Left lung (tissue), 10 donors: Measurements from ENCODE around the gene CDH13. TPM values are rescaled to one million over a fixed set of nuclear protein-coding genes. Genes with fewer than 3 reads are reported as not detected.

Experiments
- ATAC-seq: fragments of 200-7000 bp; cut with Tn5 transposase; one replicate; pipeline ENCODE4 v1.9.1; 2020; ENCODE audit warnings: moderate library complexity
- DNase-seq, 4 donors: peaks; one replicate each; pipeline ENCODE4 v3.0.0-alpha.2; 2013 to 2020
- H3K27ac ChIP-seq, 2 donors: fragments of 200-600 bp; sonication (generic) in 1 of 2; one replicate each; pipeline versions ENCODE4 v1.5.0 to v1.8.0; 2020 to 2021
- H3K27me3 ChIP-seq, 2 donors: fragments of 200-600 bp; sonication (generic) in 1 of 2; one replicate each; pipeline versions ENCODE4 v1.5.0 to v1.8.0; 2020 to 2021
- H3K36me3 ChIP-seq, 2 donors: fragments of 200-600 bp; sonication (generic) in 1 of 2; one replicate each; pipeline versions ENCODE4 v1.5.0 to v1.8.0; 2020 to 2021
- H3K4me1 ChIP-seq, 2 donors: fragments of 200-600 bp; one replicate each; pipeline ENCODE4 v1.8.0; 2021
- H3K4me3 ChIP-seq, 2 donors: fragments of 200-600 bp; sonication (generic) in 1 of 2; one replicate each; pipeline versions ENCODE4 v1.5.0 to v1.8.0; 2020 to 2021; ENCODE audit warnings: mild to moderate bottlenecking in 1 of 2
- H3K9me3 ChIP-seq, 2 donors: fragments of 200-600 bp; sonication (generic) in 1 of 2; one replicate each; pipeline versions ENCODE4 v1.5.0 to v1.8.0; 2020 to 2021
- CTCF ChIP-seq, 2 donors: fragments of 200-600 bp; sonication (generic) in 1 of 2; IDR thresholded peaks; one replicate each; pipeline versions ENCODE4 v1.5.0 to v1.8.0; 2021; ENCODE audit warnings: antibody characterized with exemption in 2 of 2
- intact Hi-C, 2 donors: fragments of 100-400 bp; cut with DNase I; formaldehyde crosslinking; loops; one replicate each; pipeline versions ENCODE4 v1.11.2 to v1.14.2; 2022
- polyA plus RNA-seq, 6 donors: library from polyadenylated mRNA; unstranded; fragments of 120-200 nt; gene quantifications; one replicate each; pipeline ENCODE4 v1.2.1, GENCODE V29; 2013; ENCODE audit not compliant: insufficient read length in 6 of 6
- total RNA-seq, 2 donors: library from RNA; stranded (reverse); fragmentation: NEBNext Ultra II Directional; extraction: Animal tissue kit (Norgen Biotek cat#: 25700); gene quantifications; one replicate each; pipeline ENCODE4 v1.2.1, GENCODE V29; 2021
- donor health status: DM: no; HTN: yes; CAD: no.
- donor health status: DM: no; HTN: no; CAD: no.

Gene CDH13
- total and polyA plus RNA-seq, 8 donors = 2.7 to 20.3 (median 3.2) TPM

GRCh38 chr16:82900559-82900958 lies 273.8 kb downstream of the CDH13 start:
- intact Hi-C loops = no loop called here
- DNase-seq (no peak), ATAC-seq (no peak)
- Histone ChIP-seq H3K36me3 (no peaks in the 10 kb centered on the region), H3K27ac (no peak overlapping the region), H3K9me3 (no peaks in the 10 kb centered on the region), H3K4me3 (no peak overlapping the region), H3K27me3 (no peaks in the 10 kb centered on the region), H3K4me1 (no peaks in the 10 kb centered on the region)
- TF ChIP-seq CTCF (IDR thresholded peaks at IDR 0.05) = no peak

GRCh38 chr16:82911925-82912324 lies 285.2 kb downstream of the CDH13 start:
- intact Hi-C loops = no loop called here
- H3K27ac ChIP-seq = no peak overlapping the region
- no peaks in the 10 kb centered on the region for H3K9me3 ChIP-seq
- H3K27me3 ChIP-seq = no peaks in the 10 kb centered on the region
- DNase-seq = no peak
- ATAC-seq = no peak
- H3K36me3 ChIP-seq = no peaks in the 10 kb centered on the region
- H3K4me3 ChIP-seq = no peak overlapping the region
- TF ChIP-seq CTCF (IDR thresholded peaks at IDR 0.05) = no peak
- H3K4me1 ChIP-seq = no peaks in the 10 kb centered on the region

DNA sequence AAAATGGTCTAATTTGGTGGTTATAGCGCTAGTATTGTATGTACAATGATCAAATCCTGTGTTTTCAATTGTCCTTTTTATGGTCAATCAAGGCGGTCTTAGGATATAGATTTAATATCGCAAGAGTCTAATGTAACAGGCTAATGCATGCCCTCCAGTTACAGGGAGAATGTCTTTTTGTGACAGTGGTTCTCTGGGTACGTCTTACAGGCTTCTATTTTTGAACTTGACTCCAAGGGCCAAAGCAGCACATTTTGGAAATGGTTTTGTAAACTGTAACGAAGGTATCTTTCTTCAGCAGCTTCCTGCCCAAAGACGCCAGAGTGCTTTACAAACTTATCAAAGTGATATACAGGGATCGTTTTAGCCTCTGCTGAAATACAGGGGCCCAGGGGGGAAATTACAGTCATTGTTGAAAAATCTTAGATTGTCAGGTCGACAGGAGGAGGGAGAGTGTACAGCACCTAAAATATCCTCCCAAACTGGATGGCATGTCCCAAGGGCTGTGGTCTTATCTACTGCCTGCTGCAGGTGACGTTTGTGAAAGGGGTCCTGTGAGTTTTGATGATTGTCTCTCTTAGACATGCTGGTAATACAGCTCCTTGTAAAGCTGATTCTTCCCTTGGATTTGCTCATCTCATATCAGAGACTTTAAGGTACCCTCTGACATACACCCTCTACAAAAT lies 288.5 kb downstream of the CDH13 start:
- Histone ChIP-seq H3K36me3 (no peaks in the 10 kb centered on the region), H3K9me3 (no peaks in the 10 kb centered on the region), H3K4me3 (no peak overlapping the region), H3K27me3 (no peaks in the 10 kb centered on the region), H3K27ac (no peak overlapping the region), H3K4me1 (no peaks in the 10 kb centered on the region)
- intact Hi-C loops = no loop called here
- TF ChIP-seq CTCF (IDR thresholded peaks at IDR 0.05) = no peak
- DNase-seq (no peak), ATAC-seq (no peak)

- intact Hi-C loops = no loop called here
Measured at GRCh38 chr16:82917886-82918595, 291.3 kb downstream of the CDH13 start.

More at GRCh38 chr16:82917886-82918595, 291.3 kb downstream of the CDH13 start:
- no peak overlapping the region for H3K4me3 ChIP-seq
- H3K27me3 ChIP-seq = no peaks in the 10 kb centered on the region
- H3K27ac ChIP-seq = no peak overlapping the region
- no peaks in the 10 kb centered on the region for H3K36me3 ChIP-seq
- H3K4me1 ChIP-seq = no peaks in the 10 kb centered on the region
- no peak for TF ChIP-seq CTCF (IDR thresholded peaks at IDR 0.05)
- DNase-seq = no peak
- no peak for ATAC-seq
- peaks cover 0 to 5% of the 10 kb centered on the region in 2 donors for H3K9me3 ChIP-seq
